Activated gamma-delta T cell treated with Interleukin-2 at 50 U/mL for 16 hours (primary cell): ENCODE measurements around the gene DNM2.

ENCODE experiments used
- DNase-seq: peaks from one replicate; pipeline ENCODE4 v3.0.0-alpha.2; 2020

Gene DNM2

DNA sequence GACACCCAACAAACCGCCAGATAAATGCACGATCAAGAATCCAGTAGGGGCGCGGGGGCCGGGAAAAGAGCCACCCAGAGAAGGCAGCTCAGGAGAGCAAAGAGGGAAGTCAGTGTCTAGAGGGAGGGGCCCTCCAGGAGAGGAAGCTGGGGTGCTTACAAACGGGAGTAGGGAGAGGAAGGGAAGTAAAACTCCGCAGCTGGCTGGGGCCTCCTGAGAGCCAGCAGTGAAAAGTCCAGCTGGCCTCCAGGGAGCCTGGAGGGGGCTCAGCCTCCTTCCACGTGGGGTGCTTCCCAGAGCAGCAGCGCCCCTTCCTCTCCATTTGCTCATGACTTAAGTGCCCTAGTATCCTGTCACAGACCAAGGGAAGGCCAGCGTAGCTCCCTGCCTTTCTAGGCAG is 66.4 kb downstream of the DNM2 start:
- DNase-seq, result no peak

GRCh38 chr19:10788146-10788545 is 70.3 kb downstream of the DNM2 start:
- DNase-seq, result no peak

DNA sequence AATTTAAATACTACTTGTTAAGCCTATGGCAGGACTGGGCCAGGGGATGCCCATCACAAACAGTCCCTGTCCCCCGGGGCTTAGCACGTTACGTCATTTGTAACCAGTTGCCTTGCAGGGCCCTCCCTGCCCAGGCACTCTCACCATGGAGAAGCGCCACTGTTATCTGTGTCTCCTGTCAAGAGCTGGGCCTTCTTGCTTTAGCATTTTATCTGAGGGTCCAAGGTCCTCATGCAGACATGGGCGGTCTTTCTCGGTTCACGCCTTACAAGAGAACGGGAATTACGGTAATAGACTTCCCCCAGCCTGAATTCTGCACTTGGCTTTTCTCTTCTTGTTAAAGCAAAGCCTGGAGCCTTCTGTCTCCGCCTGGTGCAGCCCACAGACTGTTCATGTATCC is 72.0 kb downstream of the DNM2 start:
- no peak for DNase-seq

- no peak for DNase-seq
Observed at GRCh38 chr19:10796653-10797052, 78.8 kb downstream of the DNM2 start.

DNA sequence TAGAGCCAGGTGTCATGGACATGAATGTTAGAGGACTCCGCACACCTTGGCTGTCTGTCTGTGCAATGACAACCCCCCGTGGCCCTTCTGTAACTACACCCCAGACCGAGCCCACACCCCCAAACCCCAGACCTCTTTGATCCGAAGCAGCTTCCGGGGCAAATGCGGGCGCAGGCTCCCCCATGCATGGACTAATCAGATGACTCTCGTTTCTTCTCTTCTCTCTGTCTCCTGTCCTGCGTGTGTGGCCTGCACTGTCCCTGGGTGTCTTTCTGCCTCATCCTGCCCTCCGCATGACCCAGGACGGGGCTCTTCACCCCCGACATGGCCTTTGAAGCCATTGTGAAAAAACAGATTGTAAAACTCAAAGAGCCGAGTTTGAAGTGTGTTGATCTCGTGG is 79.2 kb downstream of the DNM2 start:
- DNase-seq, result peak; percentile 72

- peak; percentile 89 for DNase-seq
Observed at GRCh38 chr19:10797541-10798256, 79.8 kb downstream of the DNM2 start.

DNA sequence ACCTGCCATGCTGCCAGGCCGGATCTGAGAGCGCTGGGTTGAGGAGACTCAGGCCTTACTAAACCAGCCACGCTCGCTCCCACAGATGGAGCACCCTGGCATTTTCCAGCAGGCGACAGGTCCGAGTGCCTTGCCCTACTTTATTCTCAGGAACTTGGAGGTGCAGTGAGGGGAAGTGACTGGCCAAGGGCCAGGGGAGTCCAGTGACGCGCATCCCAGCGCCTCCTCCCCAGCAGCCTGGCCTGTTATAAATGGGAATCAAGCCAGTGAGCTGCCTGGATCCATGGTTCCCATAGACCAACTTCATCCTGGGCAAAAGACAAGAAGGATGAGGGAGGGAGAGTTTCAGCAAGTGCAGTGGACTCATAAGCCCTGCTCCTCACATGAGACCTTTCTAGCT is 82.6 kb downstream of the DNM2 start:
- DNase-seq, result no peak

DNA sequence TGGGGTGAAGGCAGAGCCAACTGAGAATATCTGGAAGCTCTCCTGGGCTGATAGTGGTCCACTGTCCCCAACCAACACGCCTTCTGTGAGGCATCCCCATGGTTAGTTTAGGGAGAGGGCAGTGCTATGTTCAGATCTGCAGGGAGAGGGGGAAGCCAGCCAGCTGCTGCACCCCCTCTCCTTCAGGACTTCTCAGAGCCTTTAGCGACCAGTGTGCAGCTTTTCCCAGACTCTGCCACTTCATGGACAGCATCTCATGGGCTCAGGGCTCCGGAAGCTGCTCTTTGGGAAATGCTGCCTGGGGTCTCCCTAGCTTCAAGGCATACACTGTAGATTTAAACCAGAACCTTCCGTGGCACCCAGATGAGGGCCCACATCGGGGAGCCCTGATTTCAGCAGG is 84.6 kb downstream of the DNM2 start:
- no peak for DNase-seq

GRCh38 chr19:10803252-10803651 is 85.4 kb downstream of the DNM2 start:
- DNase-seq, result no peak

- no peak for DNase-seq
Observed at GRCh38 chr19:10805065-10805757, 87.3 kb downstream of the DNM2 start.

GRCh38 chr19:10805758-10806247 is 87.9 kb downstream of the DNM2 start:
- no peak for DNase-seq

DNA sequence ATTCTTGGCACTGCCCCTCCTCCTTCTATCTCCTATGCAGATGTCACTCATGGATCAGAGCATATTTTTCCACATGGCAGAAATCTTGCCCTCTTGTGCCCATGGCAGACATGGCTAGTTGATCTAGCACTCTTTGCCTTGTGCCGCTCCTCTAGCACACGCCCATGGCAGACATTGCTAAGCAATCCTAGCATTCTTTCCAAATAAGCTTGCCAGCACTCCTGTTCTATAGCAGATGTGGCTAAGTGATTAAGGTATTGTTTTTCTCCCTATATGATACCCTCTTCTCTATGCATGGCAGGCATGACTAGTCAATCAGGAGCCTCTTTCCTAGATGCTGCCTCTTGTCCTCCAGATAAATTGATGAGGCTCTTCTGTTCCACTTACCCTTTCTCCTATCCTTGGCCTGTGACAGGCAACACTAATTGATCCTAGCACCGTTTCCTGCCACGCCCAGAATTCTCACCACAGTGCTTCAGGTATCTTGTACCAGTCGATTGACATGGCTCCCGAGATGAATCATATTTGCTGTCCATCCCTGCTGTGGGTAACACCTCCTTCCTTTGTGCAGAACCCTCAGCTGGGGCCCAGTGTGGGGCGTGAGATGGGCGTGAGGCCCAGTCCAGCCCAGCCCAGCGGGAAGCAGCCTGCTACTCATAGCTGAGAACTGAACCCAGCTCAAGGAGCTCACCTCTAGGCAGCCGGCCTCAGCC is 91.2 kb downstream of the DNM2 start:
- no peak for DNase-seq

GRCh38 chr19:10809651-10810285 is 91.9 kb downstream of the DNM2 start:
- DNase-seq, result no peak

- DNase-seq, result no peak
Observed at GRCh38 chr19:10811391-10812111, 93.7 kb downstream of the DNM2 start.

- DNase-seq, result no peak
Observed at GRCh38 chr19:10812196-10812595, 94.3 kb downstream of the DNM2 start.

DNA sequence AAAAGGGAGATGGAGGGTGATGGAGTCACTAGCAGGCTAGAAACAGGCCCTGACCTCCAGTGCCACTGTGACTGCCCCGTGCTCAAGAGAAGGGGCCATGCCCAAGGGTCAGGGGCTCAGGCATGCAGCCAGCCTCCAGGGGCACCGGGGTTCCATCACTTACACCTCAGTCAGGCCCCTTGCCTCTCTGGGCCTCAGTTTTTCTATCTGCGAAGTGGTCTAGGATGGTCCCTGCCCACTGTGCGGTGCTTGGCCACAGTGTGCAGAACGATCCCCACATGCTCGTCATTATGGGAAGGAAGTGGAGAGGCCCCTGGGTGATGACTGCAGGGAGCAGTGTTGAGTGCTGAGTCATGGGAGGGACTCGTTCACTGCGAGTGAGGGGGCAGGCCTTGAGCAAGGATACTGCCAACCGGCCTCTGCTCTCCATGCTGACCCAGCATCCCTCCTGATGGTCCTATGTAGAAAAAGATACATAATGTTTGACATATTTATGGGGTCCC is 95.1 kb downstream of the DNM2 start:
- DNase-seq, result no peak

DNA sequence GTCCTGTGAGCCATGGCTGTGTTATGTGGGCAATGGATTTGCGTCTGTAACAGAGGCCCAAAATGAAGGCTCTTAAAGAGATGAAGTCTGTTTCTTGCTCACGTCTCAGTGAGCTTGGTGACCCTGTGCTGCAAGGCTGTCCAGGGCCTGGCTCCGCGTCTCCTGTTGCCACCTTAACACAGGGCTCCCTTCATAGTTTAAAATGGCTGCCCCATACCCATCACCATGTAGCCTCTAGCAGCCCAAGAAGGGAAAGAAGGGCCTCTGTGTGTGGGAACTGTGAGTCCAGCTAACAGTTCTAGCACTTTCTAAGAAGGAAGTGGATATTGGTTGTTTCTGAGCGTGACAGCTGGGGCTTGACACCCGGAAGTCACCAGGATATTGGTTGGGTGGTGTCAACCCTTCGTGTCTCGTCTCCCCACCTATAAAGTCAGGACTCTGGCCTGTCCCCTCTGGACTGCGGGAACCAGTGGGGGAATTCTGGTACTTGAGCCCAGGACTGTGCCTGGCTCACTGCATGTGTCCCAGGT is 97.2 kb downstream of the DNM2 start:
- DNase-seq, result no peak

DNA sequence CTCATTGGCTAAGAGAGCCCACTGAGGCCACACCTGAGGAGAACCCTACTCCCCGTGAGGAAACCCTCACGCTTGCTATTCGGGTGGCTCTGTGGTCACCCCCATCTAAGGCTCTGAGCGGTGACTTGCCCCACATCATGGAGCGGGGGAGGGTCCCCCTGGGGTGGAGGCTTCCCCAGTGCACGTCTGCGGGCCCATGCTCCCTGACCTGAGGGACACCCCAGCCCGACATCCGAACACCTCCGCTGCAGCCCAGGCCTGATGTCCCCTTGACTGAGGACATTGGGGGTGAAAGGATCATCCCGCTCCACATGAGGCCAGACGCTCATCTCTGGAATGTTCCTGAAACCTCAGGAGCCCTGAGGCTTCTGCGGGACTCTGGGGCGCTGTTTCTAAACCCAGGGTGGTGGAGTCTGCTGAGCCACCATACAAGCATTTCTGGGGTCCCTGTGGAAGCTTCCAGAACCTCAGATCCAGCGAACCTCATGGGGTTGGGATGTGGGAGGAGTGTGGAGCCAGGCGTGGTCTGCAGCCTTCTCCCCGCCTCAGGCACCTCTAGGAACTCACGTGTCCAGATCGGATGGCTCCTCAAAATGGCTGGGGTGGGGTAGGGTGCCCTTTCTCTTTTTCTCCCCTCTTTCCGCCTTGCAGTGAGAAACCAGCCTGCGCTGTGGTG is 98.2 kb downstream of the DNM2 start:
- DNase-seq, result no peak

GRCh38 chr19:10816691-10817090 is 98.8 kb downstream of the DNM2 start:
- DNase-seq, result no peak

- no peak for DNase-seq
Observed at GRCh38 chr19:10817291-10818038, 99.6 kb downstream of the DNM2 start.
